SK-N-SH treated with all-trans-retinoic acid at 6 μM for 48 hours (cell line): Measurements from ENCODE around the gene PLXNB1.

Experiments used
- TCF4 ChIP-seq: fragments of 250-450 bp; sonication (Bioruptor Pico); IDR thresholded peaks from 2 replicates; pipeline ENCODE4 v1.8.0; 2021; ENCODE audit warnings: mild to moderate bottlenecking, moderate library complexity, borderline replicate concordance
- TF ChIP-seq, protein P1 (sequence below): fragments of 250-450 bp; sonication (Bioruptor Pico); IDR thresholded peaks from 2 replicates; pipeline ENCODE4 v1.5.0; 2020; ENCODE audit warnings: mild to moderate bottlenecking, moderate library complexity

DNA sequence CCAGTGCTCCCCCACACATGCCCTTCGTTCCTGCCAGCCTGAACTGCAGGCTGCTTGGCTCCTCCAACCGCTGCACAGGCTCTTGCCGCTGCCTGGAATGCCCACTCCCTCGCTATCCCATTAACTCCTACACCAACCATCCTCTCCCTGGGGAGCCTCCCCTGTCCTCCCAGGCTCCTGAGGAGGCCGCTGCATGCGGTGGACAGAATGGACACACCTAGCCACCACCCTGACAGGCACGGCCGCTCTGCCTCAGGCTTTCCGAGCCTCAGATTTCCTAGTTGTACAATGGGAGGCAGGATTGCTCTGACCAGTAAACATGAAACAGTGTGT is 2.3 kb downstream of the PLXNB1 start:
- no peak for TF ChIP-seq TCF4 (CRISPR knock-in tag)
- TF ChIP-seq, protein P1, sequence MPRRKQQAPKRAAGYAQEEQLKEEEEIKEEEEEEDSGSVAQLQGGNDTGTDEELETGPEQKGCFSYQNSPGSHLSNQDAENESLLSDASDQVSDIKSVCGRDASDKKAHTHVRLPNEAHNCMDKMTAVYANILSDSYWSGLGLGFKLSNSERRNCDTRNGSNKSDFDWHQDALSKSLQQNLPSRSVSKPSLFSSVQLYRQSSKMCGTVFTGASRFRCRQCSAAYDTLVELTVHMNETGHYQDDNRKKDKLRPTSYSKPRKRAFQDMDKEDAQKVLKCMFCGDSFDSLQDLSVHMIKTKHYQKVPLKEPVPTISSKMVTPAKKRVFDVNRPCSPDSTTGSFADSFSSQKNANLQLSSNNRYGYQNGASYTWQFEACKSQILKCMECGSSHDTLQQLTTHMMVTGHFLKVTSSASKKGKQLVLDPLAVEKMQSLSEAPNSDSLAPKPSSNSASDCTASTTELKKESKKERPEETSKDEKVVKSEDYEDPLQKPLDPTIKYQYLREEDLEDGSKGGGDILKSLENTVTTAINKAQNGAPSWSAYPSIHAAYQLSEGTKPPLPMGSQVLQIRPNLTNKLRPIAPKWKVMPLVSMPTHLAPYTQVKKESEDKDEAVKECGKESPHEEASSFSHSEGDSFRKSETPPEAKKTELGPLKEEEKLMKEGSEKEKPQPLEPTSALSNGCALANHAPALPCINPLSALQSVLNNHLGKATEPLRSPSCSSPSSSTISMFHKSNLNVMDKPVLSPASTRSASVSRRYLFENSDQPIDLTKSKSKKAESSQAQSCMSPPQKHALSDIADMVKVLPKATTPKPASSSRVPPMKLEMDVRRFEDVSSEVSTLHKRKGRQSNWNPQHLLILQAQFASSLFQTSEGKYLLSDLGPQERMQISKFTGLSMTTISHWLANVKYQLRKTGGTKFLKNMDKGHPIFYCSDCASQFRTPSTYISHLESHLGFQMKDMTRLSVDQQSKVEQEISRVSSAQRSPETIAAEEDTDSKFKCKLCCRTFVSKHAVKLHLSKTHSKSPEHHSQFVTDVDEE (CRISPR knock-in tag), result no peak
